ENCODE measurements around the gene PHYHIPL. TPM values are rescaled to one million over a fixed set of nuclear protein-coding genes. Genes with fewer than 3 reads are reported as not detected.

Gene PHYHIPL
- polyA plus RNA-seq, 1 of the 3 experiments (the other 2 are of a cell fraction) = 0.44 TPM

GRCh38 chr10:59173414-59173813 is 3.0 kb upstream of the PHYHIPL start:
- H3K9ac ChIP-seq = no peak overlapping the region
- H3K79me2 ChIP-seq (ENCODE audit: insufficient read depth) = no peaks in the 10 kb centered on the region
- H3K27ac ChIP-seq (ENCODE audit: low read depth in 2 of 2, low read length in 1 of 2) = no peak overlapping the region
- no peaks in the 10 kb centered on the region for H3K9me2 ChIP-seq
- no peak overlapping the region for H3K4me2 ChIP-seq
- peaks cover 18% of the 10 kb centered on the region for H3K27me3 ChIP-seq (ENCODE audit: insufficient read depth)
- no peak for DNase-seq
- POLR2A ChIA-PET = no interaction called here
- no peak overlapping the region for H2AFZ ChIP-seq (ENCODE audit: low read depth)
- CTCF ChIA-PET = interaction anchor here (1.4 kb wide), 1 partner anchor 209 kb away, joined by 4 read pairs; no protein-coding TSS in a partner anchor
- no peaks in the 10 kb centered on the region for H3K36me3 ChIP-seq (replicated peaks in 1 of 2; ENCODE audit: control insufficient read depth in 1 of 2, insufficient read depth in 2 of 2, low read length in 1 of 2)
- H4K20me1 ChIP-seq (ENCODE audit: insufficient read depth) = no peaks in the 10 kb centered on the region
- H3F3A ChIP-seq (replicated peaks; ENCODE audit: insufficient read depth) = no peaks in the 10 kb centered on the region
- H3K9me3 ChIP-seq = no peaks in the 10 kb centered on the region
- H3K4me1 ChIP-seq (ENCODE audit: control insufficient read depth in 1 of 2, insufficient read depth in 2 of 2, low read depth in 1 of 2, low read length in 1 of 2) = no peaks in the 10 kb centered on the region; a peak in 2 of 4 replicates
- H3K4me3 ChIP-seq (ENCODE audit: low read depth in 2 of 2, low read length in 1 of 2) = no peak overlapping the region
- TF ChIP-seq TCF12 (IDR thresholded peaks at IDR 0.05) = no peak
- TF ChIP-seq USF1 (IDR thresholded peaks at IDR 0.05; ENCODE audit: borderline replicate concordance, low read depth) = no peak
- no peak for TF ChIP-seq GATA2 (CRISPR knock-in tag; IDR thresholded peaks at IDR 0.05)
- TF ChIP-seq MAX (IDR thresholded peaks at IDR 0.05; ENCODE audit: low read depth) = no peak
- no peak for TF ChIP-seq NRF1 (IDR thresholded peaks at IDR 0.05; ENCODE audit: low read depth, low read length)
- no peak for TF ChIP-seq USF2 (IDR thresholded peaks at IDR 0.05; ENCODE audit: borderline replicate concordance, low read depth, low read length)
- no peak for TF ChIP-seq FOXJ3 (CRISPR knock-in tag; IDR thresholded peaks at IDR 0.05)
- TF ChIP-seq TEAD4 (IDR thresholded peaks at IDR 0.05; ENCODE audit: borderline replicate concordance, insufficient read depth) = no peak
- no peak for TF ChIP-seq NFIC (IDR thresholded peaks at IDR 0.05; ENCODE audit: borderline replicate concordance)
- no peak for TF ChIP-seq RXRA (IDR thresholded peaks at IDR 0.05; ENCODE audit: borderline replicate concordance, low read depth)
- no peak for TF ChIP-seq GABPA (IDR thresholded peaks at IDR 0.05; ENCODE audit: low read depth)
- TF ChIP-seq SIN3A (IDR thresholded peaks at IDR 0.05; ENCODE audit: borderline replicate concordance, low read depth, low read length) = no peak
- no peak for TF ChIP-seq MXI1 (IDR thresholded peaks at IDR 0.05; ENCODE audit: low read depth, low read length)
- no peak for TF ChIP-seq JUND (IDR thresholded peaks at IDR 0.05)
- no peak for TF ChIP-seq CHD2 (IDR thresholded peaks at IDR 0.05; ENCODE audit: low read length, partially characterized antibody)
- TF ChIP-seq RCOR1 (IDR thresholded peaks at IDR 0.05; ENCODE audit: low read length) = no peak
- TF ChIP-seq EZH2phosphoT487 (IDR thresholded peaks at IDR 0.05; ENCODE audit: borderline replicate concordance, low read depth) = no peak
- TF ChIP-seq YY1 (IDR thresholded peaks at IDR 0.05; ENCODE audit: low read depth) = no peak
- TF ChIP-seq CTCF (IDR thresholded peaks at IDR 0.05) = no peak
